Measurements from ENCODE around the gene APOE. TPM values are rescaled to one million over a fixed set of nuclear protein-coding genes. Genes with fewer than 3 reads are reported as not detected.

APOE gene
- total and polyA plus RNA-seq, 2 of the 13 experiments (the other 11 are each of a cell fraction or from before 2014, with no cell fraction given): 1,328 to 1,470 TPM

- H3K4me1 ChIP-seq (ENCODE audit: insufficient read depth, low read length): peaks cover 93% of the 10 kb centered on the region
- H3K27ac ChIP-seq (ENCODE audit: extremely low read length, insufficient read depth, low read length): peak overlapping the region; percentile 96
- ATAC-seq (peak; percentile 64), FAIRE-seq (peak; percentile 97), DNase-seq (ENCODE audit: low spot score) (peak; percentile 95)
- no peak overlapping the region for H2AFZ ChIP-seq (ENCODE audit: low read length)
- ChIA-PET CTCF (ENCODE audit: low intra/inter-chr PET ratio, low total read pairs) (interaction anchor here (1.7 kb wide), 1 partner anchor 22 kb away, joined by 3 read pairs; no protein-coding TSS in a partner anchor), POLR2A (interaction anchor here (0.8 to 5.7 kb wide), 8 partner anchors 10 to 312 kb away, joined by 3 to 317 read pairs (median 32); partner anchors contain the start of genes APOC1, APOC2, APOE and CLPTM1)
- no TSS peak for BruUV-seq (replicated peaks)
- no peaks in the 10 kb centered on the region for H3K36me3 ChIP-seq (replicated peaks in 1 of 2; ENCODE audit: control insufficient read depth in 1 of 2, insufficient read depth in 2 of 2, low read length in 2 of 2)
- peak overlapping the region; percentile 75 for H3K9ac ChIP-seq (ENCODE audit: insufficient read depth, low read depth, low read length)
- no peaks in the 10 kb centered on the region for H4K20me1 ChIP-seq (ENCODE audit: insufficient read depth, low read length)
- peak overlapping the region in 1 of 3 experiments; percentile 50; a peak in 2 of 6 replicates for H3K4me3 ChIP-seq (replicated peaks in 1 of 3; ENCODE audit: insufficient read depth in 1 of 3, low read depth in 2 of 3, low read length in 3 of 3)
- no peaks in the 10 kb centered on the region for H3K9me3 ChIP-seq (ENCODE audit: low read length)
- H3K4me2 ChIP-seq (ENCODE audit: low read depth, low read length): peak overlapping the region; percentile 90
- H3K79me2 ChIP-seq (ENCODE audit: insufficient read depth, low read length): peaks cover 4% of the 10 kb centered on the region
- in situ Hi-C loops (cut with HindIII; ENCODE audit: extremely low pct_ligation_motif_present, low pct_unique_long_range_greater_than_20kb) (no loop called here), intact Hi-C loops (cut with micrococcal nuclease; ENCODE audit: unreplicated experiment) (no loop called here)
- 13% methylated on average over 6 of the region's 8 CpGs for WGBS (ENCODE audit: low lambda C conversion rate)
- no peaks in the 10 kb centered on the region for H3K27me3 ChIP-seq (ENCODE audit: control insufficient read depth in 1 of 2, insufficient read depth in 2 of 2, low read length in 2 of 2)
- TF ChIP-seq ZC3H4 (CRISPR knock-in tag; IDR thresholded peaks at IDR 0.05; ENCODE audit: borderline replicate concordance) (no peak), FOXP4 (CRISPR knock-in tag; IDR thresholded peaks at IDR 0.05) (peak; percentile 97), RAD51 (IDR thresholded peaks at IDR 0.05; ENCODE audit: borderline replicate concordance) (peak; percentile 57; the same call in 1 of the 2 replicates), ZNF746 (CRISPR knock-in tag; IDR thresholded peaks at IDR 0.05) (peak; percentile 99)
- TF ChIP-seq, protein P1, sequence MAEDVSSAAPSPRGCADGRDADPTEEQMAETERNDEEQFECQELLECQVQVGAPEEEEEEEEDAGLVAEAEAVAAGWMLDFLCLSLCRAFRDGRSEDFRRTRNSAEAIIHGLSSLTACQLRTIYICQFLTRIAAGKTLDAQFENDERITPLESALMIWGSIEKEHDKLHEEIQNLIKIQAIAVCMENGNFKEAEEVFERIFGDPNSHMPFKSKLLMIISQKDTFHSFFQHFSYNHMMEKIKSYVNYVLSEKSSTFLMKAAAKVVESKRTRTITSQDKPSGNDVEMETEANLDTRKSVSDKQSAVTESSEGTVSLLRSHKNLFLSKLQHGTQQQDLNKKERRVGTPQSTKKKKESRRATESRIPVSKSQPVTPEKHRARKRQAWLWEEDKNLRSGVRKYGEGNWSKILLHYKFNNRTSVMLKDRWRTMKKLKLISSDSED (CRISPR knock-in tag; IDR thresholded peaks at IDR 0.05): no peak
- TF ChIP-seq, protein P2, sequence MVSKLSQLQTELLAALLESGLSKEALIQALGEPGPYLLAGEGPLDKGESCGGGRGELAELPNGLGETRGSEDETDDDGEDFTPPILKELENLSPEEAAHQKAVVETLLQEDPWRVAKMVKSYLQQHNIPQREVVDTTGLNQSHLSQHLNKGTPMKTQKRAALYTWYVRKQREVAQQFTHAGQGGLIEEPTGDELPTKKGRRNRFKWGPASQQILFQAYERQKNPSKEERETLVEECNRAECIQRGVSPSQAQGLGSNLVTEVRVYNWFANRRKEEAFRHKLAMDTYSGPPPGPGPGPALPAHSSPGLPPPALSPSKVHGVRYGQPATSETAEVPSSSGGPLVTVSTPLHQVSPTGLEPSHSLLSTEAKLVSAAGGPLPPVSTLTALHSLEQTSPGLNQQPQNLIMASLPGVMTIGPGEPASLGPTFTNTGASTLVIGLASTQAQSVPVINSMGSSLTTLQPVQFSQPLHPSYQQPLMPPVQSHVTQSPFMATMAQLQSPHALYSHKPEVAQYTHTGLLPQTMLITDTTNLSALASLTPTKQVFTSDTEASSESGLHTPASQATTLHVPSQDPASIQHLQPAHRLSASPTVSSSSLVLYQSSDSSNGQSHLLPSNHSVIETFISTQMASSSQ (IDR thresholded peaks at IDR 0.05; ENCODE audit: low read depth): peak; percentile 33; the same call in 1 of the 2 replicates
- TF ChIP-seq, protein P2 (CRISPR knock-in tag; IDR thresholded peaks at IDR 0.05; ENCODE audit: borderline replicate concordance): peak; percentile 95
- TF ChIP-seq, protein P3, sequence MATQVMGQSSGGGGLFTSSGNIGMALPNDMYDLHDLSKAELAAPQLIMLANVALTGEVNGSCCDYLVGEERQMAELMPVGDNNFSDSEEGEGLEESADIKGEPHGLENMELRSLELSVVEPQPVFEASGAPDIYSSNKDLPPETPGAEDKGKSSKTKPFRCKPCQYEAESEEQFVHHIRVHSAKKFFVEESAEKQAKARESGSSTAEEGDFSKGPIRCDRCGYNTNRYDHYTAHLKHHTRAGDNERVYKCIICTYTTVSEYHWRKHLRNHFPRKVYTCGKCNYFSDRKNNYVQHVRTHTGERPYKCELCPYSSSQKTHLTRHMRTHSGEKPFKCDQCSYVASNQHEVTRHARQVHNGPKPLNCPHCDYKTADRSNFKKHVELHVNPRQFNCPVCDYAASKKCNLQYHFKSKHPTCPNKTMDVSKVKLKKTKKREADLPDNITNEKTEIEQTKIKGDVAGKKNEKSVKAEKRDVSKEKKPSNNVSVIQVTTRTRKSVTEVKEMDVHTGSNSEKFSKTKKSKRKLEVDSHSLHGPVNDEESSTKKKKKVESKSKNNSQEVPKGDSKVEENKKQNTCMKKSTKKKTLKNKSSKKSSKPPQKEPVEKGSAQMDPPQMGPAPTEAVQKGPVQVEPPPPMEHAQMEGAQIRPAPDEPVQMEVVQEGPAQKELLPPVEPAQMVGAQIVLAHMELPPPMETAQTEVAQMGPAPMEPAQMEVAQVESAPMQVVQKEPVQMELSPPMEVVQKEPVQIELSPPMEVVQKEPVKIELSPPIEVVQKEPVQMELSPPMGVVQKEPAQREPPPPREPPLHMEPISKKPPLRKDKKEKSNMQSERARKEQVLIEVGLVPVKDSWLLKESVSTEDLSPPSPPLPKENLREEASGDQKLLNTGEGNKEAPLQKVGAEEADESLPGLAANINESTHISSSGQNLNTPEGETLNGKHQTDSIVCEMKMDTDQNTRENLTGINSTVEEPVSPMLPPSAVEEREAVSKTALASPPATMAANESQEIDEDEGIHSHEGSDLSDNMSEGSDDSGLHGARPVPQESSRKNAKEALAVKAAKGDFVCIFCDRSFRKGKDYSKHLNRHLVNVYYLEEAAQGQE (IDR thresholded peaks at IDR 0.05; ENCODE audit: borderline replicate concordance in 1 of 2, low read depth in 1 of 2, low read length in 2 of 2): peak in 1 of 2 experiments; percentile 74; a peak in 1 of 4 replicates
Observed at GRCh38 chr19:44925114-44925891, 19.7 kb downstream of the APOE start.

Data from HepG2 (cell line).